Common myeloid progenitor, CD34-positive (primary cell): ENCODE data around the gene RNF103. TPM values are rescaled to one million over a fixed set of nuclear protein-coding genes. Genes with fewer than 3 reads are reported as not detected.
"Not testable (repeated sequence)": the region's sequence is repeated elsewhere in the genome, so short reads cannot be mapped to it uniquely, and the experiment has no call there.

Experiments
- CTCF ChIA-PET: fragments of 350-600 bp; sonication (Branson Sonifier 250); formaldehyde crosslinking; loops from one replicate; lab custom pipeline; 2021; ENCODE audit warnings: antibody characterized with exemption; lab: Charles Lee
- POLR2A ChIA-PET: fragments of 350-600 bp; sonication (Branson Sonifier 250); formaldehyde crosslinking; loops from one replicate; lab custom pipeline; 2021; ENCODE audit warnings: antibody characterized with exemption; lab: Charles Lee
- DNase-seq, 3 donors: peaks; one replicate each; pipeline versions ENCODE4 v3.0.0 to v3.0.0-alpha.2; 2013
- H3K27ac ChIP-seq, 2 experiments: 1 replicate in 1 of 2; 2 replicates in 1 of 2; pipeline ENCODE4 v1.7.0; 2013; ENCODE audit warnings: inconsistent platforms in 2 of 2, low read length in 2 of 2, mild to moderate bottlenecking in 2 of 2, low read depth in 1 of 2, moderate library complexity in 1 of 2; ENCODE audit not compliant: severe bottlenecking in 2 of 2, insufficient read depth in 1 of 2, poor library complexity in 1 of 2
- H3K27me3 ChIP-seq, 5 experiments: replicated peaks in 2 of 5; 1 replicate in 3 of 5; 2 replicates in 2 of 5; pipeline versions ENCODE4 v1.6.1 to v1.7.0; 2013; ENCODE audit warnings: low read length in 4 of 5, mild to moderate bottlenecking in 2 of 5, moderate library complexity in 2 of 5, inconsistent platforms in 1 of 5; ENCODE audit not compliant: insufficient read depth in 5 of 5, control insufficient read depth in 4 of 5
- H3K36me3 ChIP-seq, 4 experiments: 1 replicate in 2 of 4; 2 replicates in 2 of 4; pipeline versions ENCODE4 v1.6.1 to v1.7.0; 2013; ENCODE audit warnings: low read length in 3 of 4, control low read depth in 1 of 4, mild to moderate bottlenecking in 1 of 4; ENCODE audit not compliant: control insufficient read depth in 4 of 4, insufficient read depth in 4 of 4
- H3K4me1 ChIP-seq, 4 experiments: 1 replicate in 3 of 4; 2 replicates in 1 of 4; pipeline versions ENCODE4 v1.6.1 to v1.7.1; 2013; ENCODE audit warnings: low read length in 3 of 4, mild to moderate bottlenecking in 3 of 4, control low read depth in 1 of 4, inconsistent platforms in 1 of 4, moderate library complexity in 1 of 4; ENCODE audit not compliant: control insufficient read depth in 4 of 4, insufficient read depth in 4 of 4; ENCODE audit errors: control extremely low read depth in 1 of 4
- H3K4me3 ChIP-seq, 7 experiments: 1 replicate in 4 of 7; 2 replicates in 3 of 7; pipeline versions ENCODE4 v1.5.1 to v1.7.0; 2013; ENCODE audit warnings: mild to moderate bottlenecking in 7 of 7, low read length in 6 of 7, moderate library complexity in 6 of 7, inconsistent platforms in 2 of 7, low read depth in 2 of 7, control low read depth in 1 of 7; ENCODE audit not compliant: insufficient read depth in 4 of 7, control insufficient read depth in 1 of 7; ENCODE audit errors: extremely low read depth in 1 of 7
- H3K9me3 ChIP-seq, 5 experiments: 1 replicate in 4 of 5; 2 replicates in 1 of 5; pipeline versions ENCODE4 v1.6.1 to v1.7.1; 2013; ENCODE audit warnings: low read length in 4 of 5, mild to moderate bottlenecking in 2 of 5, inconsistent platforms in 1 of 5, low read depth in 1 of 5, moderate library complexity in 1 of 5; ENCODE audit not compliant: control insufficient read depth in 4 of 5, insufficient read depth in 2 of 5; ENCODE audit errors: control extremely low read depth in 1 of 5
- WGBS: methylation state at CpG from one replicate; pipeline ENCODE4 v1.1.5; 2013; ENCODE audit not compliant: insufficient coverage; 5-methylcytosine and 5-hydroxymethylcytosine counted together
- polyA plus RNA-seq: library from polyadenylated mRNA; unstranded; fragments of 120-200 nt; gene quantifications from one replicate; pipeline ENCODE4 v1.2.1, GENCODE V29; 2013

Gene RNF103, protein sequence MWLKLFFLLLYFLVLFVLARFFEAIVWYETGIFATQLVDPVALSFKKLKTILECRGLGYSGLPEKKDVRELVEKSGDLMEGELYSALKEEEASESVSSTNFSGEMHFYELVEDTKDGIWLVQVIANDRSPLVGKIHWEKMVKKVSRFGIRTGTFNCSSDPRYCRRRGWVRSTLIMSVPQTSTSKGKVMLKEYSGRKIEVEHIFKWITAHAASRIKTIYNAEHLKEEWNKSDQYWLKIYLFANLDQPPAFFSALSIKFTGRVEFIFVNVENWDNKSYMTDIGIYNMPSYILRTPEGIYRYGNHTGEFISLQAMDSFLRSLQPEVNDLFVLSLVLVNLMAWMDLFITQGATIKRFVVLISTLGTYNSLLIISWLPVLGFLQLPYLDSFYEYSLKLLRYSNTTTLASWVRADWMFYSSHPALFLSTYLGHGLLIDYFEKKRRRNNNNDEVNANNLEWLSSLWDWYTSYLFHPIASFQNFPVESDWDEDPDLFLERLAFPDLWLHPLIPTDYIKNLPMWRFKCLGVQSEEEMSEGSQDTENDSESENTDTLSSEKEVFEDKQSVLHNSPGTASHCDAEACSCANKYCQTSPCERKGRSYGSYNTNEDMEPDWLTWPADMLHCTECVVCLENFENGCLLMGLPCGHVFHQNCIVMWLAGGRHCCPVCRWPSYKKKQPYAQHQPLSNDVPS
- polyA plus RNA-seq, result 49.0 TPM

DNA sequence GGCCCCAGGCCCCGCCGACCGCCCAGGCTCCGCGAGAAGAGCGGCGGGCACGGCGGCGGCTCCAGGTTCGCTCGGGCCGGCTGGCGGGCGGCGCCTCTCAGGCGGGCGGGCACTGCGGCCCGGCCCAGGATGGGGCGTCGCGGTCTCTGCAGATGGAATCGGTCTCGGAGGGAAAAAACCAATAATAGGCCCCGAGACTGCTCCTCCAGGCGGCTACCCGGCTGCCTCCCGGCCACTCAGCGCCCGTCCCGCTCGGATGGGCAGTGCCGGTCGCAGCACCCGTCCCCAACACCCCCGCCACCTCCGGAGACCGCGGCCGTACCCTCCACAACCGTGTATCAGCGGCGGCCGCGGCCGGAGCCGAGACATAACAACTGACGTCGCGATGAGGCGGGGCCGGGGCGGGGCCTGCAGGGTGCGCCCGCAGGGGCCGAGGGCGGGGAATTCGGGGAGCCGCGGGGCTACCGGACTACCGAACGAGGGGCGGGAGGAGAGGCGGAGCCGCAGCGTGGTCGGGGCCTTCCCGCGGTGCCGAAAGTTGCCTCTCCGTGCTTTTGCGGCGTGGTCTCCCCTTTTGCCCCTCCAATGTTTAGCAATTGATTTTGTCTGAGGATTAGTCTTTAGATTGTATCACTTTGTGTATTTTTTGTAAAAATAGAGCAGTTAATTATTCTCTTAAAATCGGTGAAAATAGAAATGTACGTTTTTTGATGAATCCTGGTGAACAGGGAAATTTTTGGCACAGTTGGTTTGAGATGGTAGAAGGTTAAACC, at the start of gene RNF103:
Gene RNF103, minus strand, starts transcription at position 372 of the 773 bp plus-strand sequence. CDS start 979 bp downstream, outside the sequence.
- CTCF ChIA-PET, result interaction anchor here (2.1 kb wide), 1 partner anchor 105 kb away, joined by 7 read pairs; no protein-coding TSS in a partner anchor
- WGBS, result under 1% methylated on average over 64 of the region's 77 CpGs

DNA sequence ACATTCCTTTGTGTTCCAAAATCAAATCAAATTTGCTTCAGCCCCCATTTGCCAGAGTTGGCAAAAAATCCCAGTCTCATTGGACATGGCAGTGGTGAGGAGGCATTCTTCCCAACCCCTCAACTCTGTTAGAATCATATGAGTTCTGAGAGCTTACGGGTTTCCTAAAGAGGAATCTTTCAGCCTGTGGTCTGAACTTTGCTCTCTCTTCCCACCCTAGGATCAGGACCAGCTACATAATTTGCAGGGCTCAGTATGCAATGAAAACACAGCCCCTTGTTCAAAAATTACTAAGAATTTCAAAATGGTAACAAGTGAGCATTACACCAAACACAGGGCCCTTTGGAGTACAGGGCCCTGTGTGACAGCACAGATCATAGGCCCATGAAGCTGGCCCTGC, 49.3 kb upstream of the RNF103 start:
- DNase-seq, result no peak
- ChIA-PET CTCF (no interaction called here), POLR2A (no interaction called here)
- no peaks in the 10 kb centered on the region for H3K4me1 ChIP-seq
- H3K4me3 ChIP-seq, result no peak overlapping the region
- no peak overlapping the region for H3K27ac ChIP-seq
- WGBS, result no CpG with 5 or more reads among the region's 1 CpG
- no peaks in the 10 kb centered on the region for H3K27me3 ChIP-seq
- H3K9me3 ChIP-seq, result peaks cover 0 to 3% (median 0%) of the 10 kb centered on the region in 5 experiments
- peaks cover 0 to 2% (median 0%) of the 10 kb centered on the region in 4 experiments for H3K36me3 ChIP-seq

More for the DNA sequence above, at the start of gene RNF103:
- peaks cover 0 to 10% (median 5%) of the 10 kb centered on the region in 4 experiments for H3K36me3 ChIP-seq
- H3K27ac ChIP-seq, result peak within 1 kb of the TSS; percentile 88 to 95
- H3K4me3 ChIP-seq, result peak within 1 kb of the TSS; percentile 81 to 100 (median 92)
- H3K9me3 ChIP-seq, result no peaks in the 10 kb centered on the region
- no peaks in the 10 kb centered on the region for H3K27me3 ChIP-seq
- peak; percentile 91 to 93 (median 93) for DNase-seq
- POLR2A ChIA-PET, result interaction anchor here (0.6 kb wide), 1 partner anchor 32 kb away, joined by 3 read pairs; no protein-coding TSS in a partner anchor
- H3K4me1 ChIP-seq, result peaks cover 16 to 26% (median 23%) of the 10 kb centered on the region in 4 experiments

DNA sequence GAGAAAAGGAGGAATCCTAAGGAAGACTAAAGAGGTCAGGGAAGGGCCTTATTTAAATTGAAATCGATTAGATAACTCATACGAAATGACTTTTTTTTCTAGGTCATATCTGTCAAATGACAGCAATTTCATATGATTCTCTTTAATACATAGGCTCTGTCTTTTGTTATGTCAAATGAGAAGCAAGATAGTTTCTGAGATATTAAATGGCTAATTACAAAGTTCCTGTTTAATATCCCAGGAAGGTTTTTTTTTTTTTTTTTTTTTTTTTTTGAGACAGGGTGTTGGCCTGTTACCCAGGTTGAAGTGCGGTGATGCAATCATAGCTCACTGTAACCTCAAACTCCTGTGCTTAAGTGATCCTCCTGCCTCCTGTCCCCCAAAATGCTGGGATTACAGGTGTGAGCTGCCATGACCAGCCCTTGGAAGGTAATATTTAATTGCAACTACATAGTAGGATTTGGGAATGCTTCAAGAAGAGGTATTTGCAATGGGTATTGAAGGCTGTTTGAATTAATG, 48.4 kb upstream of the RNF103 start:
- H3K4me1 ChIP-seq, result no peaks in the 10 kb centered on the region
- no peak overlapping the region for H3K27ac ChIP-seq
- H3K4me3 ChIP-seq, result no peak overlapping the region
- 100% methylated on average over 3 of the region's 3 CpGs for WGBS
- H3K27me3 ChIP-seq, result no peaks in the 10 kb centered on the region
- peaks cover 0 to 2% (median 0%) of the 10 kb centered on the region in 4 experiments for H3K36me3 ChIP-seq
- no peaks in the 10 kb centered on the region for H3K9me3 ChIP-seq
- CTCF ChIA-PET, result no interaction called here
- DNase-seq, result no peak
- POLR2A ChIA-PET, result no interaction called here

DNA sequence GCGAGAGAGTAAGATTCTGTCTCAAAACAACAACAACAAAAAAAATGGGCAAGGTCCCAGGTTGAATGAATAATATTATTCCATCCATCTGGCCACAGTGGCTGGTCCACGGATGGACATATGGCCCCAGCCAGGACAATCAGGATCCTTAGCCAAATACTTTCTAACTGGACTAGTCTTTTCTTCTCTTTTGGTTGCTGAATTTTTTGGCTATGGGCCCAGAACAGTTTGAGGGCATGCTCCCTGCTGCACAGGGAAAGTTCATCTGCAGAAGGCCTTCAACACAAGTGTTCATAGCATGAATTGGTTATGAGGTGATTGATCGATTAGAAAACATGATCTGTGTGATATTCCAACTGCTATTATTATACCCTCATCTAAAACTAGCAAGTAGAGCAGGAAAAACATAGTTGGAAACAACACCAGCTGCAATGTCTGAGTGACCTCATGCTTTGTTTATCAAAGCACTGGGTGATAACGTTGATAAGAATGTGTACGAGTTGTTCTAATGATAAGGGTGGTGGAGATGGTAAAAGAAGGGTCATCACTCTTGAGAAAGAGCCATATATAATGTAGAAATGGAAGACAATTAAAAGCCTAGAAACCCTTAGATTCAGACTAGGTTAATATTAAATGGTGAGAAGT, 47.8 kb upstream of the RNF103 start:
- Histone ChIP-seq H3K27me3 (no peaks in the 10 kb centered on the region), H3K4me3 (no peak overlapping the region), H3K4me1 (no peaks in the 10 kb centered on the region), H3K9me3 (no peaks in the 10 kb centered on the region), H3K27ac (no peak overlapping the region), H3K36me3 (peaks cover 0 to 2% (median 0%) of the 10 kb centered on the region in 4 experiments)
- ChIA-PET POLR2A (no interaction called here), CTCF (no interaction called here)
- 92% methylated on average over 4 of the region's 5 CpGs for WGBS
- DNase-seq, result no peak

DNA sequence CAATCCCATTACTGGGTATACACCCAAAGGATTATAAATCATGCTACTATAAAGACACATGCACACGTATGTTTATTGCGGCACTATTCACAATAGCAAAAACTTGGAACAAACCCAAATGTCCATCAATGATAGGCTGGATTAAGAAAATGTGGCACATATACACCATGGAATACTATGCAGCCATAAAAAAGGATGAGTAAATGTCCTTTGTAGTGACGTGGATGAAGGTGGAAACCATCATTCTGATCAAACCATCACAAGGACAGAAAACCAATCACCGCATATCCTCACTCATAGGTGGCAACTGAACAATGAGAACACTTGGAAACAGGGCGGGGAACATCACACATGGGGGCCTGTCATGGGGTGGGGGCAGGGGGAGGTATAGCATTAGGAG, 45.7 kb upstream of the RNF103 start:
- H3K36me3 ChIP-seq, H3K27ac ChIP-seq, H3K9me3 ChIP-seq, H3K4me3 ChIP-seq, H3K27me3 ChIP-seq, DNase-seq, CTCF ChIA-PET, H3K4me1 ChIP-seq, POLR2A ChIA-PET: not testable (repeated sequence)
- no CpG with 5 or more reads among the region's 5 CpGs for WGBS

DNA sequence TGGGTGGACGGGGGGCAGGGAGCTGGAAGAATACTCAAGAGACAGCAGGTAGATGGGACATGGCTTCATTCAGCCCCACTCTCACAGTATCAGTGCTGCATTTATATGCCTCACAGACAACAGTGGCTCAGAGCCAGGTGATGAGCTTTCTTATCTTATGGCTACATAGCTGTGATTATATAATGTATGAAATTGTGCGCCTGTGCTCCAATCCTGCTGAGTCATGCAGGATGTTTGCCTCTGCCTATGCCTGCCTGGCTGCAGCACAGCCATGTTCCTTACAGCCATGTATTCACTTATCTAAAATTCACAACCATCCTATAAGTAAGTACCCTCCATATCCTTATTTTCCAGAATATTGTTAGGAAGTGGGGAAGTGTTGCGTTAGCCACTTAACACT, 37.7 kb upstream of the RNF103 start:
- POLR2A ChIA-PET, result no interaction called here
- peak; percentile 12 to 62 (median 57) for DNase-seq
- WGBS, result 100% methylated on average over 1 of the region's 3 CpGs
- Histone ChIP-seq H3K27ac (no peak overlapping the region), H3K27me3 (no peaks in the 10 kb centered on the region), H3K4me1 (no peaks in the 10 kb centered on the region), H3K36me3 (peaks cover 0 to 27% (median 9%) of the 10 kb centered on the region in 4 experiments), H3K9me3 (peaks cover 0 to 25% (median 8%) of the 10 kb centered on the region in 5 experiments), H3K4me3 (no peak overlapping the region)
- CTCF ChIA-PET, result no interaction called here
